GM18867 (cell line): Measurements from ENCODE around the gene ADGRA3.
A peak's percentile ranks its signal among the peaks of the same experiment; 100 is the strongest.

ENCODE experiments used
- ATAC-seq: cut with Tn5 transposase; IDR thresholded peaks from one replicate; pipeline ENCODE4 v1.9.1; 2021; ENCODE audit warnings: mild to moderate bottlenecking, moderate library complexity; ENCODE audit not compliant: unreplicated experiment

The ADGRA3 gene

GRCh38 chr4:22514001-22514400 lies 1.9 kb downstream of the ADGRA3 start:
- ATAC-seq = no peak

DNA sequence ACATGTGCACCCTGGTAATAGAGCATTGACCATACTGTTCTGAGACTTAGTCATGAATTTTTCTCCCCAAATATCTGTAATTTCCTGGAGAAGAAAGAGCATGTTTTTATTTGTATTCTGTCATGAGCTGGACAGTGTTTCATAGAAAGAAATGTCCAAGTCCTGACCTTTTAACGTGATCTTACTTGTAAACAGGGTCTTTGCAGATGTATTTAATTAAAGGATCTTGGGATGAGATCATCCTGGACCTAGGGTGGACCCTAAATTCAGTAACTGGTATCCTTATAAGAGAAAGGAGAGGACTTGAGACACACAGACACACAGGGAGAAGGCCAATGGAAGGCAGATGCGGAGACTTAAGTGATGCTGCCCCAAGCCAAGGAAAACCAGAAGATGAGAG lies 3.6 kb downstream of the ADGRA3 start:
- no peak for ATAC-seq

GRCh38 chr4:22510750-22511149 lies 5.1 kb downstream of the ADGRA3 start:
- ATAC-seq = no peak

DNA sequence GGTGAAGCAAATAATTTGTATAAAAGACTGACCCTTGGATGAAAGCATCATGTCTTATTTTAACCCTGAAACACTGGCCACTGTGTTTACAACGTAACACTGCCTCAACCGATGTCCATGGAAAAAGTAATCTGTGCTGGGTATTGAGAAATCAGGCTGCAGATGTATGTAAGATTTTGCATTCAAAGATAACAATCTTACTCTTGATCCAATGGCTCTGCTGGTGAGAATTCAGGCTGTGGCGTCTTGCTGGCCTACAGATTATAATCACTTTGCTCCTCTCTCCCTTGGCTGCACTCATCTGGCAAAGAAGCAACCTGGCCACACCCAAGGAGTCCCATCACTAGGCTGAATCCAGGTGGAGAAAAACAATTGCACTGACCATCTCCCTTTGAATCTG lies 7.5 kb downstream of the ADGRA3 start:
- ATAC-seq = no peak

- no peak for ATAC-seq
Observed at GRCh38 chr4:22504922-22505321, 10.9 kb downstream of the ADGRA3 start.

DNA sequence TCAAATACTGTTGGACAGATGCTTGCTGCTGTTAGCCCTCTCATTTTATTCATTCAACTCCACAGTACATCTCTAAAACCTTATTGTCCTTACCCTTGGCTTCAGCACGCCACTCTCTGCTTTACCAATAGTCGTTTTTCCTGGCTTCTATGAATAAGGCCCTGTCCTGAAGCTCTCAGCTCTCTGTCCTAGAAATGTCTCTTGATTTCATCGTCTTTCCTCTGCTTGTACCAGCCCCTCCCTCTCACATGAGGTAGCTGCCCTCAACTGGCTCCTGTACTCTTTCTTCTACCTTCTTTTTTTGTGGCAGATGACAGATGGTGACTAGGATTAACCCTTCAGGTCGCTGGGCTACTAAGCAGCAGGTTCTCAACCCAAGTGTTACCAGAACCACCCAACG lies 11.4 kb downstream of the ADGRA3 start:
- ATAC-seq = no peak

DNA sequence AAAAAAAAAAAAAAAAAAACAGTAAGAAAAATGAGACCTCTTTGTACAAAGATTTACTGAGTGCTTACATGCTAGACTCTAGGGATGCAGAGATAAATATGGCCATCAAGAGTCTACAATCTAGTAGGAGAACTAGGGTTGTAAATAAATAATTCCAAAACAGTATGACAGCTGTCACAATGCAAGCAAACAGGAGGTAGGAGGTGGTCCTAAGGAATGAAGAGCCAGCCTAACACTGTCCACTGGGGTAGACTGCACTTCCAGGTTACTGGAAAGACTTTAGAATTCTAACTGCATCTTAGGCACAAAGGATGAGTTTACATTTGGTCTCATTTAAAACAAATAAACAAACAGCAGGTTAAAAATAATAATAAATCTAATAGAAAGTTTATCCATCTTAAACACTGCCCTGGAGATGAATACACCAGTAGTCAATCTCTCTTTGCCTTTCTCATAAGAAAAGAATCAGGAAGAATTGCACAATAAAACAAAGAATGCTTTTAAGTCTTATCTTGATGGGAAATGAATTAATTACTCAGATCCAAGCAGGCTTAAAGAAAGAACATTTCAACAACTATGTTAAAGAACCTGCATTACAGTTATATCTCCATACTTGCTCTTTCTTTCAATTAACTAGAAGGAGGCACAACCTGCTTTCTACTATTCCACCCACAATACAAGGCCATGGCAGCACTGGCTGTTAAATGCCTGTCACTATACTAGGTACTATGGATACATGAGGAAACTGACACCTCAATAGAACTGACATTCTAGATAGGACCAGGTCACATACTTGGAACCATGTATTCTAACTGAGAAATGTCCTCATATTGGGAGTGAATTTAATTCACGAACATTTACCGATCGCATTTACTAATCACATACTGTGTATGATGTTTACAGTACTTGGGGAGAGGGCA lies 12.7 kb downstream of the ADGRA3 start:
- no peak for ATAC-seq

GRCh38 chr4:22501715-22502095 lies 14.2 kb downstream of the ADGRA3 start:
- ATAC-seq = no peak

DNA sequence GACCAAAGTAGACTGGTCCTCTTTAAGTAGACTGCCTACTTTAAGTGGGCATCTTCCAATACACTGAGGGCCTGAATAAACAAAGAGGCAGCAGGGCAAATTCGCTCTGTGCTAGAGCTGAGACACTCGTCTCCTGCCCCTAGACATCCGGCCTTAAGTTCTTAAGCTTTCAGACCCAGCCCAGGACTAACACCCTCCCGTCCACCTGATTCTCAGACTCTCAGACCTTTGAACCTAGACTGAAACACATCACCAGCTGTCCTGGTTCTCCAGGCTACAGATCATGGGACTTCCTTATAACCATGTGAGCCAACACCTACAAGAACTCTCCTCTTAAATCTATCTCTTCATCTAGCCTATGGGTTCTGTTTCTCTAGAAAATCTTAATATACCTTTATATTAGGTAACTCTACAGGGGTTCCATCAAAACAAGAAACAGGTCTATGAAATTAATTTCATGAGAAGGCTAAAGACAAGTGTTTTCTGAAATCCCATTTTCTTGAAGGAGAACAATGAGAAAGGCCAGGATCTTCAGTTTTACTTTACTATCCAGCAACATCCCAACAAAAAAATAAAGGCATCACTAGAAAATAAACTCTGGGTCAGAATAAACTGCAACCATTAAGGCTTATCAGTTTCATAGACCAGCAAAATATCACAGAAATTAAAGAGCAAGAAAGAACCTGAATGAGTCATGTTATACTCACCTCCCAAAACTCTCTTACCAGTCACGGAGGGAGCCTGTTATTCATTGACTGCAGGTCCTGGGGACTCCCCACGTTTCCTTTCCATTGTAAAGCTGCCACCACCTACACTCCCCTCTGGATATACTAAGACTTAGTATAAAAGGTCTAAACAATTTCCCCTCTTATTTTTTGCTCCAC lies 14.8 kb downstream of the ADGRA3 start:
- ATAC-seq = peak; percentile 65

- ATAC-seq = no peak
Observed at GRCh38 chr4:22500128-22500611, 15.7 kb downstream of the ADGRA3 start.

DNA sequence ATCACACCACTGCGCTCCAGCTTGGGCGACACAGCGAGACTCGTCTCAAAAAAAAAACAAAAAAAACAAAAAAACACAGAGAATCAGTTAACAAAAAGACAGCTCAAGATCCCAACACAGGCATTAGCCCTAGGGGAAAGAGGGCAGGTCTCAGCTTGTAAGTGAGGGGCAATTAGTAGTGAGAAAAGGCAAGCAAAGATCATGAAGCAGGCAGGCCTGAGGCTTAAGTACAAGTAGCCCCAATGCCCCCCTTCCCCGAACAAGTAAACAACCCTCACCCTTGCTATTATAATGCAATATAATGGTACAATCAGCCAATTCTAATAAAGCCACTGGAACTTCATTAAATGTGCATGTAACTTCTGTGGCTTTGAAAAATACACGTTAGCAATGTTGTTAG lies 17.0 kb downstream of the ADGRA3 start:
- no peak for ATAC-seq

DNA sequence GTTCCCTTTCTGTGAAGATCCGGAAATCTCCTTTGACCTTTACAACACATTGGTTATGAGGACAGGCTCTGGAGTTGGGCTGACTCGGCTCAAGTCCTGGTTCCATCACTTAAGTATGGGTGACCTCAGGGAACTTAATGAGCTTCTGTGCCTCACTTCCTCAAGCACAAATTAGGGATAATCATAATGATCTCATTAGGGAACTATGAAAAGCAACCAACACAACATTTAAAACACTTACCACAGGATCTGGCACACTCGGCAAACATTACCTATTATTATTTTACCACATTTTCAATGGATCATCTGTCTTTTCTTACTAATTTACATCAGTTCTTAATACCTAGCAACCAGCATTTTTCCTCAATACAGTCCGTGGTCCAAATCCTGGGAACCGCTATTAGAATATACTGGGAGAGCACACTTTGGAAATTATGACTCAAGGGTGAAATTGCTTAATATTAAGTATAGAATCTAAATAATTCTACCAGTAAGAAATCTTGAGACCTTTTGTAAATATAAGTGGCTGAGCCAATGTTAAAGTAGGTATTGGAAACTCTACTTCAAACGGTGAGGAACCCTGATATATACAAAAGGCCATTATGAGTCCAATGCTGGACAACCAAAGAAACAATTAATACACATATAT lies 19.6 kb downstream of the ADGRA3 start:
- no peak for ATAC-seq

GRCh38 chr4:22493523-22493922 lies 22.3 kb downstream of the ADGRA3 start:
- no peak for ATAC-seq

- no peak for ATAC-seq
Observed at GRCh38 chr4:22492987-22493386, 22.9 kb downstream of the ADGRA3 start.

- ATAC-seq = no peak
Observed at GRCh38 chr4:22491939-22492338, 23.9 kb downstream of the ADGRA3 start.

DNA sequence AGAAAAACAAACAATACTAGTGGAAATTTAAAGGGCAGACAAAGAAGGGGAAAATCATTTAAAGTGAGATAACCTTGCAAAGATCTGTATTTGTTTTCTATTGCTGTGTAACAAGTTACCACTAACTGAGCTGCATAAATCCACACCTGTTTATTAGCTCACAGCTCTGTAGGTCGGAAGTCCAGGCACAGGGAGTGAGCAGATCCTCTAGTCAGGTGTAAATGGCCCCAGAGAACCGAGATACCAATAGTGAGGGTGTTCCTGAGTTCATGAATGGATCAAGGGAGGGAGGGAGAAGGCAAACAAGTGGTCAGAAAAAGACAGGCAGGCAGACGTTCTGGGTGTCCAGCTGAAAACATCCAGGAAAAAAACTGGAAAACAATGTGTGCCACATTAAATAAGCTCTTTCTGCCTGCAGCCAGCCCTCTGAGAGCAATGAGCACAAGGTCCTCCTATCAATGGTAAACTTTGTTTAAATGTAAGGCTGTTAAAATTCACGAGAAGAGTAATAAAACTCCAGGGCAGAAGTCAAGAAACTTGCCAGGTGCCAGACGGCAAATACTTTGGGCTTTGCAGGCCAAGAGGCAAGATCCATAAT lies 25.0 kb downstream of the ADGRA3 start:
- no peak for ATAC-seq

GRCh38 chr4:22488106-22488505 lies 27.8 kb downstream of the ADGRA3 start:
- ATAC-seq = no peak

- ATAC-seq = no peak
Observed at GRCh38 chr4:22487328-22487727, 28.5 kb downstream of the ADGRA3 start.

DNA sequence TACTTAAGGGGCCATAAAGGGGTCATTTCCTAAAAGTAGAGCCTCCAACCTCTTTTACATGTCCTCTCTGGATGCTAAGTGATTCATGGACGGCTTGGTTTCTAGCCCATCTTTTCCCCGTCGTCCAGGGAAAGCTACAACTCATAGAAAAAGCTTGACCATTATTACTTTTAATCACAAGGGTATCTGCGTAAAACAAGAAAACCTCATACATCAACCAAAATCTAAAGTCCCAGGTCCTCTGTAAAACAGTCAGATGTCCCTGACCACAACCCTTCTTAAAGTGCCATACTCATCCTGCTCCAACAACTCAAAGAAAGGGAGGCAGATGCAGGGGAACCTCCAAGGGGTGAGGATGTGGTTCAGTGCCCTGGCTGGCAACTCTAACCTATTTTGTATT lies 29.6 kb downstream of the ADGRA3 start:
- ATAC-seq = no peak

DNA sequence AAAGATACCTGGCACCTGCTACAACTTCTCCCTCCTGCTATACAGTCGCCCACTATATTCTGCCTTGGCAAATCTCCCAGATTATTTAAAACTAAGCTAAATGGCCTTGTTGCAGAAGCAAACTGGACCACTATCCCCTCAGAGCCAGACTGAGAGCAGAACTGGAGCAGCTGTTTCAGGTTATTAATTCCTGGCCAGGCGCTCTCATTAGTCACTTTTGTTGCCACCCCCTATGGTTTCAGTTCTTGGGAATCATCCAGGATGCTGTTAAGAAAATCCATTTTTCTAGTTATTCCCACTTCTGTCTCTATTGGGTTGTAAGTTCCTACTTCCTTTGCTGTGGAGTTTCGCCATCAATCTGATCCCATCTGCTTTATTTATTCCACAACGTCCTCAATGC lies 30.1 kb downstream of the ADGRA3 start:
- ATAC-seq = no peak

- ATAC-seq = no peak
Observed at GRCh38 chr4:22483551-22483981, 32.3 kb downstream of the ADGRA3 start.
